GM20000 (cell line): ENCODE measurements around the gene LDAF1.

Source experiments
- DNase-seq: peaks from one replicate; pipeline ENCODE4 v3.0.0; 2012; ENCODE audit warnings: low spot score
- TF ChIP-seq, protein P1 (sequence below): IDR thresholded peaks from 2 replicates; pipeline ENCODE4 v1.5.1; 2012; ENCODE audit warnings: mild to moderate bottlenecking, control low read depth; ENCODE audit errors: extremely low read depth, missing control alignments

Gene LDAF1

DNA sequence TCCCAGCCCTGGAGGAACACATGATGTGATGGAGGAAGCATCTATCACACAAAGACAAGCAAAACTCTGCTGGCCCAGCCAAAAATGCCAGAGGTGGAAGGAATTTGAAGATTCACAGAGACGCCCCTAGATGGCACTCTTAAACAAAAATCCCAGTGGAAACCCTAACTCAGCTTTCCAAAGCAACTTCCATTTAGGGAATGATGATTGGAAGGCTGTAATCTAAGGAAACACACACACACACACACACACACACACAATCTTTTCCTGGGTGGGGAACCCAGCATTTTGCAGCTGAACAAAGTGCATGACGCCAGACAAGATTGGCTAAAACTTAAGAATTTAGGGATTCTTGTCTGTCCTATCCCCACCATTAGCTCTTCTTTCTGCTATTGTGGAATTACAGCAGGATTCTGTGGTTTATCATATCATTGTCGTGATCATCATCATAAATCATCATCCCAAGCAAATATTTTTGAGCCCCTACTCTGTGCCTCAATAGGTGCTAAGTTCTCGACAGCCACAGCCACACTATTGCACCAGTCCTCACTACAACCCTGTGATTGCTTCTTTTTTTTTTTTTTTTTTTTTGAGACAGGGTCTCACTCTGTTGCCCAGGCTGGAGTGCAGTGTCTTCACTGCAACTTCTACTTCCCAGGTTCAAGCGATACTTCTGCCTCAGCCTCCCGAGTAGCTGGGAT is 1.6 kb upstream of the LDAF1 start:
- TF ChIP-seq, protein P1, sequence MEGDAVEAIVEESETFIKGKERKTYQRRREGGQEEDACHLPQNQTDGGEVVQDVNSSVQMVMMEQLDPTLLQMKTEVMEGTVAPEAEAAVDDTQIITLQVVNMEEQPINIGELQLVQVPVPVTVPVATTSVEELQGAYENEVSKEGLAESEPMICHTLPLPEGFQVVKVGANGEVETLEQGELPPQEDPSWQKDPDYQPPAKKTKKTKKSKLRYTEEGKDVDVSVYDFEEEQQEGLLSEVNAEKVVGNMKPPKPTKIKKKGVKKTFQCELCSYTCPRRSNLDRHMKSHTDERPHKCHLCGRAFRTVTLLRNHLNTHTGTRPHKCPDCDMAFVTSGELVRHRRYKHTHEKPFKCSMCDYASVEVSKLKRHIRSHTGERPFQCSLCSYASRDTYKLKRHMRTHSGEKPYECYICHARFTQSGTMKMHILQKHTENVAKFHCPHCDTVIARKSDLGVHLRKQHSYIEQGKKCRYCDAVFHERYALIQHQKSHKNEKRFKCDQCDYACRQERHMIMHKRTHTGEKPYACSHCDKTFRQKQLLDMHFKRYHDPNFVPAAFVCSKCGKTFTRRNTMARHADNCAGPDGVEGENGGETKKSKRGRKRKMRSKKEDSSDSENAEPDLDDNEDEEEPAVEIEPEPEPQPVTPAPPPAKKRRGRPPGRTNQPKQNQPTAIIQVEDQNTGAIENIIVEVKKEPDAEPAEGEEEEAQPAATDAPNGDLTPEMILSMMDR = peak; percentile 11
- DNase-seq = peak; percentile 76

- TF ChIP-seq, protein P1 = no peak
Measured at GRCh38 chr16:21157632-21158031, 842 bp upstream of the LDAF1 start.

GRCh38 chr16:21159281-21159951 is 942 bp downstream of the LDAF1 start:
- peak; percentile 52 for DNase-seq
- TF ChIP-seq, protein P1 = no peak

More at GRCh38 chr16:21157632-21158031, 842 bp upstream of the LDAF1 start:
- no peak for DNase-seq

- no peak for DNase-seq
- TF ChIP-seq, protein P1 = no peak
Measured at GRCh38 chr16:21160276-21160675, 1.8 kb downstream of the LDAF1 start.

GRCh38 chr16:21161211-21161610 is 2.7 kb downstream of the LDAF1 start:
- DNase-seq = no peak
- TF ChIP-seq, protein P1 = no peak

- no peak for DNase-seq
- TF ChIP-seq, protein P1 = no peak
Measured at GRCh38 chr16:21162661-21163151, 4.2 kb downstream of the LDAF1 start.

DNA sequence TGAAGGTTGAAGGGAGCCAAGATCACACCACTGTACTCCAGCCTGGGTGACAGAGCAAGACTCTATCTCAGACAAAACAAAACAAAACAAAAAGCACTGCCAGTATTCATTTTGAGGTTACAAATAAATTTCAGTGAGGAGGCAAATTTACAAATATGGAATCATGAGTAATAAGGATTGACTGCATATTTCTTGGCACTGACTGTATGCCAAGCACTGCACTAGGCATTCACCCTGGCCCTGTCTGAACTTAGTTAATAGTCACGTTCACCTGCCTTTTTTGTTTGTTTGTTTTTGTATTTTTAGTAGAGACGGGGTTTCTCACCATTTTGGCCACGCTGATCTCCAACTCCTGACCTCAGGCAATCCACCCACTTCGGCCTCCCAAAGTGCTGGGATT is 5.1 kb downstream of the LDAF1 start:
- no peak for DNase-seq
- TF ChIP-seq, protein P1 = no peak
